Activated CD8-positive, alpha-beta memory T cell treated with anti-CD3 and anti-CD28 coated beads, Interleukin-2, amount 50 U/mL, for 1 hour (primary cell): Measurements from ENCODE around the gene NACC1.

ENCODE experiments used
- DNase-seq: peaks from one replicate; pipeline ENCODE4 v3.0.0-alpha.2; 2020; ENCODE audit errors: extremely low read depth

Gene NACC1

DNA sequence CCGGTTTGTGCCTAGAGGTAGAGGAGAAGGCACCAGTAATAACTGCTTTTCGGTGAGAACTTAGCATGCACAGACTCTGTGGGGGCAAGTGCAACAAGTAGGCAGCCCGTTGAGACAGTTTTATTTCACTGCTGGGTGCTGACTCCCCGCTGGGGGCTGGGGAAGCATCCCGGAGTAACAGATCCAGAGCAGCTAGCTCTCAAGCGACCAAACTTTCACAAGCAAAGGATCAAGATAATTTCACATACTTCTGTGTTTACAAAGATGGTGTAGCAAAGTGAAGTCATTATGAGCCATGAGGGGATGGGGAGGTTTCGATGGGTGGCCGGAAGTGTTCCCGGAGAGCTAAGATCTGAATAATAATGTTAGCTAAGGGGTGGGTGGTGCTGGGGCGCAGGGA lies 2.8 kb downstream of the NACC1 start:
- DNase-seq, result no peak

GRCh38 chr19:13121551-13122274 lies 3.6 kb downstream of the NACC1 start:
- DNase-seq, result no peak

- no peak for DNase-seq
Measured at GRCh38 chr19:13122275-13122878, 4.3 kb downstream of the NACC1 start.

DNA sequence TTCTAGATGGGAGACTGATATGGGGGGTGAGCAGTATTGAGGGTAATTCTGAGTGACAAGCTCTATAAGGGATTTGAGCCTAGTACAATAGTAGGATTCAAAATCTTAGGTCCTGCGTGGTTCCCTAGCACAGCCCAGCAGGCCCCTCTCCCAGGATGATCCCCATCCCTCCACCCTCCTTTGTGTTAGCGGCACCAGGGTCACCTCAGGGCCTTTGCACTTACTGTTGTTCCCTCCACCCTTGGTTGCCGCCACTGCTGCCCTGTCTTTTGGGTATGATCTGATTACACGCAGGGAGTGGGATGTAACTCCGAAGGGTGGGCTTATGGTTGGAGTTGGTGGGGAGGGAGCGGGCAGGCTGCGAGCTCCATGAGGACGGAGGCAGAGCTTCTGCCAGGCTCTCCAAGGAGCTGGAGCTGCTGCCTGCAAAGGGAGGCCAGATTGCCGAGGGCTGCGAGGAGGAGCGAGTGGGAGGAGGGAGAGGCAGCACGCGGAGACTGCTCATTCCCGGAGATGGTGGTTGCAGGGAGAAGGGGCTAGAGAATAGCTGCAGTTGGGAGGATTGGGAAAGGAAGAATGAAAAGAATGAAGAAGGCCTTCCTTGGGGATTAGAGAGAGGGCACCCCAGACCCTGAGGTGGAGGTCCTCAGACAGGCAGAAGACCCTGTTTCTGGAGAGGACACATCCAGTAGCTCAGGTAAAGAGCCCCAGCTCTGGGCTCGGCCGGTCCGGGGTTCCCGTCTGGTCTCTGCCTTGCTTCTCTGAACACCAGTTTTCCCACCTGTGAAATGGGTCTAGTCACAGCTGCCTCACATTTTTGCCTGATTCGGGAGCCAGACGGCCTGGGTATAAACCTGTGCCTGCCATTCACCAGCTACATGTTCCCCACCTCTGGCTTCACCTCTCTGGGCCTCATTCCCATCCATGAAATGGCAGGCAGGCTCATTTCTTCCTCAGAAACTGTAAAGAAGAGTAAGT lies 5.2 kb downstream of the NACC1 start:
- no peak for DNase-seq

- DNase-seq, result no peak
Measured at GRCh38 chr19:13127051-13127450, 9.0 kb downstream of the NACC1 start.

DNA sequence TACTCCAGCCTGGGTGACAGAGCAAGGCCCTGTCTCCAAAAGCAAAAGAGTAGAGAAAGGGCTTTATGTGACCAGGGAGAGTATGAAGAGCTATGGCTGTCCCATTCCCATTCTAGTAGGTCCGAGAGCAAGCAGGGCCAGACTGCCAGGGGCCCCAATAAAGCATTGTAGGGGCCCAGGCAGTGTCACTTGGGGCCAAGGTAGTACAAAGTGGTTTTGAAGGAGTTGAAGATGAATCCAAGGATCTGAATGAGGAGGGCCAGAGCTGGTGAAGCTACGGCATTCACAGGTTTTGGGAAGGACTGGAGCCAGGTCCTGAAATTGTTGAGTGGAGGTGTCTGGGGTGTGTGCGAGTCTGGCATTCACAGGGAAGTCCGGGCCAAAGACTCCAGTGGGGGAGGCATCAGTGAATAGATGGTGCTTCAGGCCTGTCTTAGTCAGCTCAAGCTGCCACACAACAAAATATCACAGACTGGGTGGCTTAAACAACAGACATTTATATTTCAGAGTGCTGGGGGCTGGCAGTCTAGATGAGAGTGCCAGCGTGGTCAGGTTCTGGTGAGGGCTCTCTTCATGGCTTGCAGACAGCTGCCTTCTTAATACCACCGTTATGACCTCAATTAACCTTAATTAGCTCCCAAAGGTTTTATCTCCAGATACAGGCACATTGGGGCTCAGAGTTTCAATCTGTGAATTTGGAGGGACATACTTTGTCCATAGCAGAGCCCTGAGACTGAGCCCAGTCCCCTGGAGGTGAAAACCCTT lies 9.9 kb downstream of the NACC1 start:
- no peak for DNase-seq

- no peak for DNase-seq
Measured at GRCh38 chr19:13128583-13128982, 10.5 kb downstream of the NACC1 start.

GRCh38 chr19:13129384-13129783 lies 11.3 kb downstream of the NACC1 start:
- no peak for DNase-seq

DNA sequence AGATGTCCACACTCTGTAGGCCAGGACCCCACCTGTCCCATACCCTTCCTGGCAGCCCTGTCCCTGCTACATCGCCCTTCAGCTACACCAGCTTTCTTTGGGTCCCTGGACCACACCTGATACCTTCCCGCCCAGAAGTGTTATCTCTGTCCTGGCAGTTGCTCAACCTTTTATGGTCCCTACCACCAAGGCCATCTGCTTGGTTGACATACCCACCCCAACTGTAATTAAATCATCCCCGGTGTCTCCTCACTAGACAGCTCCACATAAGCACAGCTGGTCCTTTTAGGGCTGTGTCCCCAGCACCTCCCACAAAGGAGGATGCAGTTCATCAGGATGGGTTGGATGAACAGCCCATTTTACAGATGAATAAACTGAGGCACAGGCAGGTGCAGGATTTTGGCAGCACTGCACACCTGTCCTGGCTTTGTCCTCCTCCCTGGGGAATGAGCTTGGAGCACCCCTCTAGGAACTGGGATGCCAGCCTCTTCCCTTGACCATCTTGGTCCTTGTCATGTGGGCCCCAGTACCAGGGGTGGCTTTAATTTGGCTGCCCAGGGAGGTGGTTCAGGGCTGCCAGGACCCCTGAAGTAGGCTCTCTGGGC lies 12.9 kb downstream of the NACC1 start:
- no peak for DNase-seq

- no peak for DNase-seq
Measured at GRCh38 chr19:13132471-13133180, 14.6 kb downstream of the NACC1 start.

DNA sequence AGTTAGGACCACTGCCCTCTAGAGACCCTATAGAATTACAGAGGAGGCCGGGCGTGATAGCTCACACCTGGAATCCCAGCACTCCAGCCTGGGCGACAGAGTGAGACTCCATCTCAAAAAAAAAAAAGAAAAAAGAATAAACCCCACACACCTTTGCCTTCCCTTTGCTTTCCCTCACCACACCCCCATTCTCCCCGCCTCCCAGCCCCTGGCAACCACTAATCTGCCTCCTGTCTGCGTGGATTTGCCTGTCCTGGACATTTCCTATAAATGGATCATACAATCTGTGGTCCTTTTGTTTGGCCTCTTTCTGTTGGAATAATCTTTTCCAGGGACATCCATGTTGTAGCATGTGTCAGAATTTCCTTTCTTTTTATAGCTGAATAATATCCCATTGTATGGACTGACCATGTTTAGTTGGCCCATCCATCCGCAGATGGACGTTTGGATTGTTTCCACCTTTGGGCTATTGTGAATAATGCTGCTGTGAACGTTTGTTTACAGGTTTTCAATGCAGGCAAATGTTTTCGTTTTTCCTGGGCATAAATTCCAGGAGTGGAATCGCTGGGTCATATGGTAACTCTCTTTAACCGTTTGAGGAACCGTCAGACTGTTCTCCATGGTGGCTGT lies 15.3 kb downstream of the NACC1 start:
- DNase-seq, result no peak

GRCh38 chr19:13134626-13135025 lies 16.6 kb downstream of the NACC1 start:
- no peak for DNase-seq

DNA sequence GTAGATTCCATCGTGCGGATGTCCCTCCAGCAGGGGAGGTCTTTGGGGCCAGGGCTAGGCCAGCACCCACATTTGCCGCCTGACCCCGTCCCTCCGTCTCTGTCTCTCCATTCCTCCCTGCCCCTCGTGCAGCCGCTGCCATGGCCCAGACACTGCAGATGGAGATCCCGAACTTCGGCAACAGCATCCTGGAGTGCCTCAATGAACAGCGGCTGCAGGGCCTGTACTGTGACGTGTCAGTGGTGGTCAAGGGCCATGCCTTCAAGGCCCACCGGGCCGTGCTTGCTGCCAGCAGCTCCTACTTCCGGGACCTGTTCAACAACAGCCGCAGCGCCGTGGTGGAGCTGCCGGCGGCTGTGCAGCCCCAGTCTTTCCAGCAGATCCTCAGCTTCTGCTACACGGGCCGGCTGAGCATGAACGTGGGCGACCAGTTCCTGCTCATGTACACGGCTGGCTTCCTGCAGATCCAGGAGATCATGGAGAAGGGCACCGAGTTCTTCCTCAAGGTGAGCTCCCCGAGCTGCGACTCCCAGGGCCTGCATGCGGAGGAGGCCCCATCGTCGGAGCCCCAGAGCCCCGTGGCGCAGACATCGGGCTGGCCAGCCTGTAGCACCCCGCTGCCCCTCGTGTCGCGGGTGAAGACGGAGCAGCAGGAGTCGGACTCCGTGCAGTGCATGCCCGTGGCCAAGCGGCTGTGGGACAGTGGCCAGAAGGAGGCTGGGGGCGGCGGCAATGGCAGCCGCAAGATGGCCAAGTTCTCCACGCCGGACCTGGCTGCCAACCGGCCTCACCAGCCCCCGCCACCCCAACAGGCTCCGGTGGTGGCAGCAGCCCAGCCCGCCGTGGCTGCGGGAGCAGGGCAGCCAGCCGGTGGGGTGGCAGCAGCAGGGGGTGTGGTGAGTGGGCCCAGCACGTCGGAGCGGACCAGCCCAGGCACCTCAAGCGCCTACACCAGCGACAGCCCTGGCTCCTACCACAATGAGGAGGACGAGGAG lies 17.3 kb downstream of the NACC1 start:
- DNase-seq, result no peak

DNA sequence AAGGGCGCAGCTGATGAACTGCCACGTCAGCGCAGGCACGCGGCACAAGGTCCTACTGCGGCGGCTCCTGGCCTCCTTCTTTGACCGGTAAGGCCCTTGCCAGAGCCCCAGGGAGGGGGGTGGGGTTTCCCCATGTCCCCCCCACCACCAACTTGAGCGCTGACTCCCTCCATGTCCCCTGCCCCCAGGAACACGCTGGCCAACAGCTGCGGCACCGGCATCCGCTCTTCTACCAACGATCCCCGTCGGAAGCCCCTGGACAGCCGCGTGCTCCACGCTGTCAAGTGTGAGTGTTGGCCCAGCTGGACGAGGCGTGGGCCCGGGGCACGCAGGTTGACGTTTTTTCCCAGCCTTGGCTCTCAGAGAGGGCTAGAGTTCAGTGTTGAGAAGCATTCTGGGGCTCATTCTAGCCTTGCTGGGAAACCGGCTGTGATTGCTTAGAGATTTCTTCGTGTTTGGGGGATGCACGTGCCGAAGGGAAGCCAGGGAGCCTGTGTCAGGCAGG lies 19.3 kb downstream of the NACC1 start:
- DNase-seq, result no peak

- no peak for DNase-seq
Measured at GRCh38 chr19:13138171-13138915, 20.3 kb downstream of the NACC1 start.

DNA sequence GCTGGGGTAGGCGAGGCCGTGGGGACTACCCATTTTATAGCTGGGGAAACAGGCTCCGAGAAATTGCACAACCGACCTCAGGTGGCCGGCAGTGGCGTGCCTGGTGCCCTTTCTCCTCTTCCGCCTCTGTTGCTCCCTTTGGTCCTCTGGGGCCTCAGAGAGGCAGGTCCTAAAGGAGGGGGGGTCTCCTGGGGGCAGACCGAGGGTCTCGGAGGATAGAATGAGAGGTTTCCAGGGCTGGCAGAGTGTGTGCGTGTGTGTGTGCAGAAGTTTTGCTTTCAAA lies 20.8 kb downstream of the NACC1 start:
- no peak for DNase-seq

GRCh38 chr19:13139633-13140311 lies 21.7 kb downstream of the NACC1 start:
- no peak for DNase-seq
